ENCODE results near the gene ANO7.

The ANO7 gene

DNA sequence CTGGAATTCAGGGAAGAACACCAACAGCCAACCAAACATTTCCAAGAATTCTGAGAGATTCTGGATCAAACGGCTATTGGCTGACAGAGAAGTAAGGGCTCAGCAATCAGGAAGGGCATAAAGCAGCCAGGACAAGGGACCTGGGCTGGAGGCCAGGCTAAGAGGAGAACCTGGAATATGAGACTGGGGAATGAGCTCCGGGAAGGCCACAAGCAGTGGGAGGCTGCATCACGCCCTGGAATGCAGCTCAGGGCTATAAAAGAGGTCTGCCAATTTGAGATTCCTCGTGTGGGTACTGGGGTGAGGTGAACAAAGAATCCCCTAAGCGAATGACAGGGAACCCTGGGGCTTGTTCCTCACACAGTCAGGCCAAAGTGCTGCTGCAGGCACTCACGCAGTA lies 60.4 kb downstream of the ANO7 start:
- no peak for DNase-seq (ENCODE audit: low spot score)
- no peak for TF ChIP-seq CTCF (IDR thresholded peaks at IDR 0.05; ENCODE audit: borderline replicate concordance, control extremely low read depth, extremely low read depth, insufficient read depth, missing control alignments)
- in situ Hi-C loops (cut with MboI; ENCODE audit: low sequenced_read_pairs, unreplicated experiment): no loop called here

DNA sequence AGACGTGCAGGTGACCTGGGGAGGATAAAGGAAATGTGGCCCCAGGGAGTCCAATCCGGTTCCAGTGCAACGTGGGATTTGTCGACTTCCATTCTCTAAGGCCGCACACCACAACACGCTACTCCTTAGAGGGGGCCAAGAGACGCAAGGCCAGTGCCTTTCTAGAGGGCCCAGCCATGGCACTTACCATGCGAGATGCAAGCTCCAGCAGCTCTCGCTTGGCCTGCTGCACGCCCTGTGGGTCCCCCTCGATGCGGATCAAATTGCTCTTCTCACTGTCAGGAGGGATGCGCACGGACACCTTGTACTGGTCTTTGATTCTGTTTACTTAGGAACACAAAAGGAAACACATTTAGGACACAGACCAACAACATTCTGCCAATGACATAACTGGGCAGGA lies 61.2 kb downstream of the ANO7 start:
- no peak for DNase-seq (ENCODE audit: low spot score)
- no peak for TF ChIP-seq CTCF (IDR thresholded peaks at IDR 0.05; ENCODE audit: borderline replicate concordance, control extremely low read depth, extremely low read depth, insufficient read depth, missing control alignments)
- in situ Hi-C loops (cut with MboI; ENCODE audit: low sequenced_read_pairs, unreplicated experiment): no loop called here

GRCh38 chr2:241252778-241253475 lies 64.5 kb downstream of the ANO7 start:
- DNase-seq (ENCODE audit: low spot score): no peak
- no peak for TF ChIP-seq CTCF (IDR thresholded peaks at IDR 0.05; ENCODE audit: borderline replicate concordance, control extremely low read depth, extremely low read depth, insufficient read depth, missing control alignments)
- in situ Hi-C loops (cut with MboI; ENCODE audit: low sequenced_read_pairs, unreplicated experiment): no loop called here

DNA sequence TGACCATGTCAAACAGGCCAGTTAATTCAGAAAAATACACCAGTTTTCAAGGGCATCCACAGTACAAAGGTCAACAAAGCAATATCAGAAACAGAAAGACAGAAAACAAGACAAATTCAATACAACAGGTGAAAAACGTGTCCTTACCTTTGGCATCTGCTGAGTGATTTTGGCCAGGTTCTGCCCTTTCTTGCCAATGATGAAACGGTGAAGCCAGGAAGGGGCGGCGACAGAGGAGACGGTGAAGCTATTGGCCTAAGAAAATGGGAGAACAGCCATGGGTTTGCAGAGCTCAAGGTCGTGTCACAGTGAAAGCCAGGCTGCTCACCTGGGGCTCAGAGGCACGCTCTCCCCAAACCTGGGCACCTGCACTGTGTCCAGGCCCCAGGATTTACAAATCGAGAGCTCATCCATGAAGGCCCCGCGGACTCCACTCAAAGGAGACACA lies 66.5 kb downstream of the ANO7 start:
- DNase-seq (ENCODE audit: low spot score): no peak
- TF ChIP-seq CTCF (IDR thresholded peaks at IDR 0.05; ENCODE audit: borderline replicate concordance, control extremely low read depth, extremely low read depth, insufficient read depth, missing control alignments): no peak
- in situ Hi-C loops (cut with MboI; ENCODE audit: low sequenced_read_pairs, unreplicated experiment): no loop called here

GRCh38 chr2:241255542-241256167 lies 67.2 kb downstream of the ANO7 start:
- TF ChIP-seq CTCF (IDR thresholded peaks at IDR 0.05; ENCODE audit: borderline replicate concordance, control extremely low read depth, extremely low read depth, insufficient read depth, missing control alignments): no peak
- in situ Hi-C loops (cut with MboI; ENCODE audit: low sequenced_read_pairs, unreplicated experiment): no loop called here
- no peak for DNase-seq (ENCODE audit: low spot score)

DNA sequence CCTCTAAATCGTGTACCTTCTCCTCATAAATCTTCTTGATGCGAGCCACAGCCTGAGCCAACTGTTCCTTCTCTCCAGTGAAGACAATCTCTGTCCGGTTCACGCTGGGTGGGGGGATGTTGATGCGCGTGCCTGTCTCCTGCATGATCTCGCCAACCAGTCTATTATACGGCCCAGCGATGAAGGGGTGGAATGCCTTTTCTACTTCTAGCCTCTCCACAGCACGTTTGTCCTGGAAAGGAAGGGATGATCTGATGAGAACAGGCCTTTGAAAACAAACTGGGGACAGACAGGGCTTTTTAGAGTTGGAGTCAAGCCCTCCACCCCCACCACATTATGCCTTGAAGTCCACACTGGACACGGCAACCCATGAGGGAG lies 67.7 kb downstream of the ANO7 start:
- no peak for TF ChIP-seq CTCF (IDR thresholded peaks at IDR 0.05; ENCODE audit: borderline replicate concordance, control extremely low read depth, extremely low read depth, insufficient read depth, missing control alignments)
- DNase-seq (ENCODE audit: low spot score): no peak
- in situ Hi-C loops (cut with MboI; ENCODE audit: low sequenced_read_pairs, unreplicated experiment): no loop called here
